Astrocyte of the spinal cord (primary cell): ENCODE results near the gene MTHFSD.

Experiments
- DNase-seq: peaks from one replicate; pipeline ENCODE4 v3.0.0; 2011; ENCODE audit warnings: low read depth, low spot score
- H3K4me3 ChIP-seq: 2 replicates; pipeline ENCODE4 v1.5.1; 2011; ENCODE audit warnings: low read depth, mild to moderate bottlenecking, low read length, moderate library complexity
- CTCF ChIP-seq: IDR thresholded peaks from 2 replicates; pipeline ENCODE4 v1.5.1; 2012; ENCODE audit warnings: low read depth, mild to moderate bottlenecking, low read length, inconsistent platforms
- in situ Hi-C: cut with HindIII; loops from 2 replicates; pipeline ENCODE4 v1.10.0; 2017; ENCODE audit warnings: low sequenced_read_pairs

The MTHFSD gene

GRCh38 chr16:86584071-86584685 lies 29.1 kb upstream of the MTHFSD start:
- in situ Hi-C loops: no loop called here
- DNase-seq: no peak
- no peak for TF ChIP-seq CTCF
- H3K4me3 ChIP-seq: no peak overlapping the region

DNA sequence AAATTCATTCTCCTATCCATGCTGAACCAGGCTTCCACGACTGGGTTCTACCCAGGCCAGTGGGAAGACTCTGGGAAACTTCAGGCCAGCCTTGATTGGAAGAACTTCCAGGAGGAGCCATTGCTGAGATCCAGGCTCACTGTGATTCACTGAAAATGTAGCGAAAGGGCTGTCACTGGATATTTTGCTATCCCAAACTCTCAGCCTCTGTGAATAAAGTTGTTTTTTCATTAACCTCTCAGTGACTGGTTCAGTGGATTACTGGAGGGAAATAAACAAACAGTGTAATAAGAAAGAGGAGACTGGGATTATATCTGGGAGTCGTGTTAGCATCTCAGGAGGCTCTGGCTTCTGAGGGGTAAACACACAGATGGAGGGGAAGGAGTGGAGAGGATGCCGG lies 26.4 kb upstream of the MTHFSD start:
- DNase-seq: peak; percentile 66
- in situ Hi-C loops: no loop called here
- peak overlapping the region; percentile 54 for H3K4me3 ChIP-seq
- TF ChIP-seq CTCF: no peak

DNA sequence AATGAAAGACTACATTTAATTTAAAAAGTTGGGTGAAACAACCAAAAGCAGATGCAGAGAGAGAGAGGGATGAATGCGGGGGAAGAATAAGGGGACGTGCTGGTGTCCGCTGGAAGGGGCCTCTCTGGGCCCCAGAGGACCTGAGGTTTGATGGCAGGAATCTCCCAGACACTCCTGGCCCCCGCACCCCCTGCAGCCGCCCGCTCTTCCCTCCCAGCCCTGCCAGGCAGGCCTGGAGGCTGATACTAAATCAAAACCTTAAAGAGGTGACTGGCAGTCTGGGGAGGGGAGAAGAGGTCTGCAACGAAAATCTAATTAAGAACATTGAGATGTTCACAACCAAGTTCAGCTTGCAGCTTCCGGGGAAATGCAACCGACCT lies 25.7 kb upstream of the MTHFSD start:
- no peak for TF ChIP-seq CTCF
- peak overlapping the region; percentile 54 for H3K4me3 ChIP-seq
- no peak for DNase-seq
- in situ Hi-C loops: no loop called here

GRCh38 chr16:86580063-86580790 lies 25.2 kb upstream of the MTHFSD start:
- in situ Hi-C loops: no loop called here
- DNase-seq: peak; percentile 69
- no peak for TF ChIP-seq CTCF
- peak overlapping the region; percentile 54 for H3K4me3 ChIP-seq

GRCh38 chr16:86579268-86580062 lies 24.4 kb upstream of the MTHFSD start:
- H3K4me3 ChIP-seq: peak overlapping the region; percentile 54
- in situ Hi-C loops: no loop called here
- peak; percentile 46 for DNase-seq
- TF ChIP-seq CTCF: no peak

- peak overlapping the region; percentile 54 for H3K4me3 ChIP-seq
- TF ChIP-seq CTCF: no peak
- in situ Hi-C loops: no loop called here
- DNase-seq: peak; percentile 77
Measured at GRCh38 chr16:86578611-86579267, 23.7 kb upstream of the MTHFSD start.
